Measurements from ENCODE around the gene ABCC11.

DNA sequence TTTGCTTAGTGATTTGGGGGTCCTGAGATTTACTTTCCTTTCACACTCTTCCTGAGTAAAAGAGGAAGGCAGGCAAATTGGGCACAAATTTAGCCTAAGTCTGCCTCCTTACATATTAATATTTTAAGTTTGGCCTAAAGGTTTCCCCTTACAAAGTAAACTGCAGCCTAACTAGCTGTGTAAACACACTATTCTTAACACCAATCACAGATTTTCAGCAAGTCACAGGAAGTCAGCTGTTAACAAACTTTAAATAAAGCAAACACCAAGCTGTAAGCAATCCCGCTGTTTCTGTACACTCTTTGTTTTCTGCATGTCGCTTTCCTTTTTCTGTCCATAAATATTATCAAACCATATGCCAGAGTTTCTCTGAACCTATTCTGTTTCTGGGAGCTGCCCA is 45.1 kb upstream of the ABCC11 start:
- TF ChIP-seq, protein P1, sequence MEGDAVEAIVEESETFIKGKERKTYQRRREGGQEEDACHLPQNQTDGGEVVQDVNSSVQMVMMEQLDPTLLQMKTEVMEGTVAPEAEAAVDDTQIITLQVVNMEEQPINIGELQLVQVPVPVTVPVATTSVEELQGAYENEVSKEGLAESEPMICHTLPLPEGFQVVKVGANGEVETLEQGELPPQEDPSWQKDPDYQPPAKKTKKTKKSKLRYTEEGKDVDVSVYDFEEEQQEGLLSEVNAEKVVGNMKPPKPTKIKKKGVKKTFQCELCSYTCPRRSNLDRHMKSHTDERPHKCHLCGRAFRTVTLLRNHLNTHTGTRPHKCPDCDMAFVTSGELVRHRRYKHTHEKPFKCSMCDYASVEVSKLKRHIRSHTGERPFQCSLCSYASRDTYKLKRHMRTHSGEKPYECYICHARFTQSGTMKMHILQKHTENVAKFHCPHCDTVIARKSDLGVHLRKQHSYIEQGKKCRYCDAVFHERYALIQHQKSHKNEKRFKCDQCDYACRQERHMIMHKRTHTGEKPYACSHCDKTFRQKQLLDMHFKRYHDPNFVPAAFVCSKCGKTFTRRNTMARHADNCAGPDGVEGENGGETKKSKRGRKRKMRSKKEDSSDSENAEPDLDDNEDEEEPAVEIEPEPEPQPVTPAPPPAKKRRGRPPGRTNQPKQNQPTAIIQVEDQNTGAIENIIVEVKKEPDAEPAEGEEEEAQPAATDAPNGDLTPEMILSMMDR (IDR thresholded peaks at IDR 0.05), result no peak
- TF ChIP-seq EZH2 (IDR thresholded peaks at IDR 0.05; ENCODE audit: borderline replicate concordance, insufficient read depth, low read depth, low read length, poor library complexity, severe bottlenecking), result no peak
